SK-N-SH (cell line): ENCODE results near the gene MET. TPM values are rescaled to one million over a fixed set of nuclear protein-coding genes. Genes with fewer than 3 reads are reported as not detected.
"Not testable (repeated sequence)": the region's sequence is repeated elsewhere in the genome, so short reads cannot be mapped to it uniquely, and the experiment has no call there.

Source experiments
- CTCF ChIA-PET: fragments of 300-600, 350-600 bp; formaldehyde crosslinking; extraction: SDS; loops from one replicate; lab custom pipeline; 2021; lab: Yijun Ruan, JAX
- POLR2A ChIA-PET: fragments of 350-600 bp; sonication (Branson Sonifier 250); formaldehyde crosslinking; extraction: SDS; loops from one replicate; lab custom pipeline; 2020; ENCODE audit warnings: antibody characterized with exemption, inconsistent platforms; lab: Yijun Ruan, JAX
- DNase-seq: peaks from one replicate; pipeline ENCODE4 v3.0.0; 2012
- H2AFZ ChIP-seq: fragments of 200-600 bp; sonication (generic); 2 replicates; pipeline ENCODE4 v1.8.1; 2016; ENCODE audit warnings: antibody characterized with exemption, mild to moderate bottlenecking, low read depth
- H3F3A ChIP-seq: fragments of 200-600 bp; sonication (generic); replicated peaks from 2 replicates; pipeline ENCODE3; 2016; ENCODE audit warnings: antibody characterized with exemption, mild to moderate bottlenecking; ENCODE audit not compliant: insufficient read depth
- H3K27ac ChIP-seq, 2 experiments: fragments of 200-500 bp in 1 of 2; fragments of 200-600 bp in 1 of 2; sonication (Bioruptor generic) in 1 of 2; sonication (generic), shearing (Covaris generic) in 1 of 2; 2 replicates each; pipeline versions ENCODE4 v1.5.1 to v1.6.1; 2014 to 2016; ENCODE audit warnings: low read depth in 2 of 2, inconsistent platforms in 1 of 2, low read length in 1 of 2, mild to moderate bottlenecking in 1 of 2, mixed read lengths in 1 of 2
- H3K27me3 ChIP-seq: fragments of 200-600 bp; sonication (generic), shearing (Covaris generic); 2 replicates; pipeline ENCODE4 v1.6.1; 2016; ENCODE audit warnings: mixed run types; ENCODE audit not compliant: insufficient read depth
- H3K36me3 ChIP-seq, 2 experiments: fragments of 200-500 bp in 1 of 2; fragments of 200-600 bp in 1 of 2; sonication (Bioruptor generic) in 1 of 2; sonication (generic) in 1 of 2; replicated peaks in 1 of 2; 2 replicates each; pipeline versions ENCODE3 to v1.5.1; 2014 to 2016; ENCODE audit warnings: low read length in 1 of 2, mild to moderate bottlenecking in 1 of 2; ENCODE audit not compliant: insufficient read depth in 2 of 2, control insufficient read depth in 1 of 2
- H3K4me1 ChIP-seq, 2 experiments: fragments of 200-500 bp in 1 of 2; fragments of 200-600 bp in 1 of 2; sonication (Bioruptor generic) in 1 of 2; sonication (generic), shearing (Covaris generic) in 1 of 2; 2 replicates each; pipeline versions ENCODE4 v1.5.1 to v1.6.1; 2014 to 2016; ENCODE audit warnings: low read depth in 1 of 2, low read length in 1 of 2, mixed run types in 1 of 2; ENCODE audit not compliant: insufficient read depth in 2 of 2, control insufficient read depth in 1 of 2
- H3K4me2 ChIP-seq: fragments of 200-600 bp; sonication (generic), shearing (Covaris generic); 2 replicates; pipeline ENCODE4 v1.6.1; 2017; ENCODE audit warnings: mixed run types
- H3K4me3 ChIP-seq, 2 experiments: fragments of 200-500 bp in 1 of 2; fragments of 200-600 bp in 1 of 2; sonication (Bioruptor generic) in 1 of 2; sonication (generic), shearing (Covaris generic) in 1 of 2; 2 replicates each; pipeline versions ENCODE4 v1.5.1 to v1.8.1; 2014 to 2016; ENCODE audit warnings: low read depth in 2 of 2, inconsistent platforms in 1 of 2, low read length in 1 of 2, mild to moderate bottlenecking in 1 of 2, mixed read lengths in 1 of 2, moderate library complexity in 1 of 2
- H3K79me2 ChIP-seq: fragments of 200-600 bp; sonication (generic); 2 replicates; pipeline ENCODE4 v1.8.1; 2017; ENCODE audit warnings: mild to moderate bottlenecking; ENCODE audit not compliant: insufficient read depth
- H3K9ac ChIP-seq: fragments of 200-600 bp; sonication (generic); 2 replicates; pipeline ENCODE4 v1.6.1; 2017; ENCODE audit warnings: mixed run types
- H3K9me2 ChIP-seq: fragments of 200-600 bp; sonication (generic); 2 replicates; pipeline ENCODE4 v1.6.1; 2017; ENCODE audit warnings: mixed run types
- H3K9me3 ChIP-seq: fragments of 200-600 bp; sonication (generic); 2 replicates; pipeline ENCODE4 v1.6.1; 2017; ENCODE audit warnings: mixed run types, mild to moderate bottlenecking, moderate library complexity
- H4K20me1 ChIP-seq: fragments of 200-600 bp; sonication (generic); 2 replicates; pipeline ENCODE4 v1.6.1; 2017; ENCODE audit warnings: mild to moderate bottlenecking, mixed run types; ENCODE audit not compliant: insufficient read depth
- FOXJ3 ChIP-seq: sonication (generic); formaldehyde crosslinking; IDR thresholded peaks from 2 replicates; pipeline ENCODE4 v1.5.1; 2020; ENCODE audit warnings: mild to moderate bottlenecking, missing genetic modification reagents
- GATA2 ChIP-seq: sonication (generic); formaldehyde crosslinking; IDR thresholded peaks from 2 replicates; pipeline ENCODE4 v1.5.0; 2020; ENCODE audit warnings: mild to moderate bottlenecking, missing genetic modification reagents
- MXI1 ChIP-seq: IDR thresholded peaks from 2 replicates; pipeline ENCODE4 v1.6.1; 2012; ENCODE audit warnings: mild to moderate bottlenecking, low read depth, low read length, improper control_type of control experiment
- RXRA ChIP-seq: IDR thresholded peaks from 2 replicates; pipeline ENCODE4 v1.4.0; 2012; ENCODE audit warnings: low read depth, mild to moderate bottlenecking, borderline replicate concordance
- WGBS: methylation state at CpG from one replicate; pipeline ENCODE4 v1.1.6; 2017; ENCODE audit warnings: low lambda C conversion rate; 5-methylcytosine and 5-hydroxymethylcytosine counted together
- polyA plus RNA-seq, 3 experiments: library from polyadenylated mRNA; depleted of rRNA; stranded (reverse); fragments of >200 nt; gene quantifications; 2 replicates each; pipeline ENCODE4 v1.2.3, GENCODE V29; 2012
- TF ChIP-seq, protein P1 (sequence below): IDR thresholded peaks from 2 replicates; pipeline ENCODE4 v1.4.0; 2012; ENCODE audit warnings: low read depth, borderline replicate concordance
- TF ChIP-seq, protein P2 (sequence below): IDR thresholded peaks from 2 replicates; pipeline ENCODE4 v1.6.1; 2012; ENCODE audit warnings: mild to moderate bottlenecking, low read depth, low read length, moderate library complexity

The MET gene
- polyA plus RNA-seq, 1 of the 3 experiments (the other 2 are of a cell fraction): 38.7 TPM

DNA sequence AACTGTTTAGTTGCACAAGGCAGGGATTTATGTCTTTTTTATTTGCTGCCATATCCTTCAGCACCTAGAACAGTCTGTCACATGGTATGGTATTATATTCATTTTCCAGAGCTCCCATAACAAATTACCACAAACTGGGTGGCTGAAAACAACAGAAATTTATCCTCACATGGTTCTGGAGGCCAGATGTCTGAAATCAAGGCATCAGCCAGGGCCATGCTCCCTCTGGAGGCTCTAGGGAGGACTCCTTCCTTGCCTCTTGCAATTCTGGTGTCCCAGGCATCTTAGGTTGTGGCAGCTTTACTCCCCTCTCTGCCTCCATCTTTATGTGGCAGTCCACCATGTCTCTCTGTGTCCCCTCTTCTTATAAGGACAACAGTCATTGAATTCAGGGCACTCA, 43.1 kb downstream of the MET start (continued):
- TF ChIP-seq, protein P1, sequence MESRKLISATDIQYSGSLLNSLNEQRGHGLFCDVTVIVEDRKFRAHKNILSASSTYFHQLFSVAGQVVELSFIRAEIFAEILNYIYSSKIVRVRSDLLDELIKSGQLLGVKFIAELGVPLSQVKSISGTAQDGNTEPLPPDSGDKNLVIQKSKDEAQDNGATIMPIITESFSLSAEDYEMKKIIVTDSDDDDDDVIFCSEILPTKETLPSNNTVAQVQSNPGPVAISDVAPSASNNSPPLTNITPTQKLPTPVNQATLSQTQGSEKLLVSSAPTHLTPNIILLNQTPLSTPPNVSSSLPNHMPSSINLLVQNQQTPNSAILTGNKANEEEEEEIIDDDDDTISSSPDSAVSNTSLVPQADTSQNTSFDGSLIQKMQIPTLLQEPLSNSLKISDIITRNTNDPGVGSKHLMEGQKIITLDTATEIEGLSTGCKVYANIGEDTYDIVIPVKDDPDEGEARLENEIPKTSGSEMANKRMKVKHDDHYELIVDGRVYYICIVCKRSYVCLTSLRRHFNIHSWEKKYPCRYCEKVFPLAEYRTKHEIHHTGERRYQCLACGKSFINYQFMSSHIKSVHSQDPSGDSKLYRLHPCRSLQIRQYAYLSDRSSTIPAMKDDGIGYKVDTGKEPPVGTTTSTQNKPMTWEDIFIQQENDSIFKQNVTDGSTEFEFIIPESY: no peak
- TF ChIP-seq, protein P2, sequence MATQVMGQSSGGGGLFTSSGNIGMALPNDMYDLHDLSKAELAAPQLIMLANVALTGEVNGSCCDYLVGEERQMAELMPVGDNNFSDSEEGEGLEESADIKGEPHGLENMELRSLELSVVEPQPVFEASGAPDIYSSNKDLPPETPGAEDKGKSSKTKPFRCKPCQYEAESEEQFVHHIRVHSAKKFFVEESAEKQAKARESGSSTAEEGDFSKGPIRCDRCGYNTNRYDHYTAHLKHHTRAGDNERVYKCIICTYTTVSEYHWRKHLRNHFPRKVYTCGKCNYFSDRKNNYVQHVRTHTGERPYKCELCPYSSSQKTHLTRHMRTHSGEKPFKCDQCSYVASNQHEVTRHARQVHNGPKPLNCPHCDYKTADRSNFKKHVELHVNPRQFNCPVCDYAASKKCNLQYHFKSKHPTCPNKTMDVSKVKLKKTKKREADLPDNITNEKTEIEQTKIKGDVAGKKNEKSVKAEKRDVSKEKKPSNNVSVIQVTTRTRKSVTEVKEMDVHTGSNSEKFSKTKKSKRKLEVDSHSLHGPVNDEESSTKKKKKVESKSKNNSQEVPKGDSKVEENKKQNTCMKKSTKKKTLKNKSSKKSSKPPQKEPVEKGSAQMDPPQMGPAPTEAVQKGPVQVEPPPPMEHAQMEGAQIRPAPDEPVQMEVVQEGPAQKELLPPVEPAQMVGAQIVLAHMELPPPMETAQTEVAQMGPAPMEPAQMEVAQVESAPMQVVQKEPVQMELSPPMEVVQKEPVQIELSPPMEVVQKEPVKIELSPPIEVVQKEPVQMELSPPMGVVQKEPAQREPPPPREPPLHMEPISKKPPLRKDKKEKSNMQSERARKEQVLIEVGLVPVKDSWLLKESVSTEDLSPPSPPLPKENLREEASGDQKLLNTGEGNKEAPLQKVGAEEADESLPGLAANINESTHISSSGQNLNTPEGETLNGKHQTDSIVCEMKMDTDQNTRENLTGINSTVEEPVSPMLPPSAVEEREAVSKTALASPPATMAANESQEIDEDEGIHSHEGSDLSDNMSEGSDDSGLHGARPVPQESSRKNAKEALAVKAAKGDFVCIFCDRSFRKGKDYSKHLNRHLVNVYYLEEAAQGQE: no peak
- TF ChIP-seq GATA2 (CRISPR knock-in tag): no peak
- TF ChIP-seq, all 33 proteins: peak for 2

DNA sequence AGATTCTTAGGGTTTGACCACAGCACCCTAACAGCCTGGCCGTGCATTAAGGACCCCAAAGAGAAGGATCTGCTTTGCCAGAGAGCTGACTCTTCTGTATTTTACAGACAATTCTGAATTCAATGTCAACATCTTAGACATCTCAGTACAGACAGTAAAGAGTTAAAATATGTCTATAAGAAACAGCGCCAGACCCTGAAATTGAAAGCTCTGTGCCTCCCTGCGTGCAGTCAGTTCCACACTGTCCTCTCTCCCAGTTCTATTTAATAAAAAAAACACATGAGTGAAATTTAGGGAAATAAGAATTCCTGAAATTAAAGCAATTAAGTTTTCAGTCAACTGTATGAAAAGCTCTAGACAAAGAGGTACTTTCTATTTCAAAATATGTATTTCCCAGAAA, 45.1 kb downstream of the MET start:
- H3K9me2 ChIP-seq: no peaks in the 10 kb centered on the region
- H3K9ac ChIP-seq: no peak overlapping the region; the same call in 1 of the 2 replicates
- POLR2A ChIA-PET: no interaction called here
- no peak overlapping the region; a peak in 1 of 4 replicates for H3K4me3 ChIP-seq
- TF ChIP-seq MXI1 (no peak), RXRA (no peak)
- H2AFZ ChIP-seq: 0 out of 2 replicates have a peak overlapping the region, but pooled peaks have one; percentile 4
- peaks cover 6% of the 10 kb centered on the region; the same call in 1 of the 2 replicates for H3K27me3 ChIP-seq
- H3K4me2 ChIP-seq: peak overlapping the region; percentile 63; the same call in 1 of the 2 replicates
- no peak for DNase-seq
- H3F3A ChIP-seq: peaks cover 42% of the 10 kb centered on the region
- peak overlapping the region; percentile 23 to 65; a peak in 3 of 4 replicates for H3K27ac ChIP-seq
- no peaks in the 10 kb centered on the region for H4K20me1 ChIP-seq
- H3K4me1 ChIP-seq: peaks cover 11 to 12% of the 10 kb centered on the region in 2 experiments; a peak in 3 of 4 replicates
- WGBS: 3% methylated on average over 3 of the region's 3 CpGs
- H3K79me2 ChIP-seq: peaks cover 30% of the 10 kb centered on the region; the same call in 1 of the 2 replicates
- no peaks in the 10 kb centered on the region for H3K9me3 ChIP-seq
- CTCF ChIA-PET: interaction anchor here (0.9 to 1.5 kb wide), 3 partner anchors 9 to 26 kb away, joined by 3 to 5 read pairs (median 3); no protein-coding TSS in a partner anchor
- H3K36me3 ChIP-seq: no peaks in the 10 kb centered on the region

DNA sequence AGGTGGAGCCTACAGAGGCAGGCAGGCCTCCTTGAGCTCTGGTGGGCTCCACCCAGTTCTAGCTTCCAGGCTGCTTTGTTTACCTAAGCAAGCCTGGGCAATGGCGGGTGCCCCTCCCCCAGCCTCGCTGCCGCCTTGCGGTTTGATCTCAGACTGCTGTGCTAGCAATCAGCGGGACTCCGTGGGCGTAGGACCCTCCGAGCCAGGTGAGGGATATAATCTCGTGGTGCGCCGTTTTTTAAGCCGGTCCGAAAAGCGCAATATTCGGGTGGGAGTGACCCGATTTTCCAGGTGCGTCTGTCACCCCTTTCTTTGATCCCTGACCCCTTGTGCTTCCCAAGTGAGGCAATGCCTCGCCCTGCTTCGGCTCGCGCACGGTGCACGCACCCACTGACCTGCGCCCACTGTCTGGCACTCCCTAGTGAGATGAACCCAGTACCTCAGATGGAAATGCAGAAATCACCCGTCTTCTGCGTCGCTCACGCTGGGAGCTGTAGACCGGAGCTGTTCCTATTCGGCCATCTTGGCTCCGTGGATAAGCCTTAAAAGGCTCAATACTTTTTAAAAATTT, 52.0 kb downstream of the MET start:
- WGBS: 21% methylated on average over 24 of the region's 31 CpGs
- H4K20me1 ChIP-seq, DNase-seq, H3K9me3 ChIP-seq, H3F3A ChIP-seq, H3K4me1 ChIP-seq, H3K36me3 ChIP-seq, H3K27me3 ChIP-seq, H3K9me2 ChIP-seq, POLR2A ChIA-PET: not testable (repeated sequence)
- H3K27ac ChIP-seq: peak overlapping the region in 1 of 2 experiments; percentile 32; a peak in 2 of 4 replicates
- peaks cover 16% of the 10 kb centered on the region for H3K79me2 ChIP-seq
- CTCF ChIA-PET: interaction anchor here (0.7 kb wide), 1 partner anchor 87 kb away, joined by 3 read pairs; no protein-coding TSS in a partner anchor
- peak overlapping the region; percentile 20; the same call in 1 of the 2 replicates for H2AFZ ChIP-seq
- 0 out of 2 replicates have a peak, but pooled peaks have one; percentile 41 for TF ChIP-seq FOXJ3 (CRISPR knock-in tag)
- H3K4me3 ChIP-seq: peak overlapping the region; percentile 19 to 53; a peak in 3 of 4 replicates
- H3K9ac ChIP-seq: 0 out of 2 replicates have a peak overlapping the region, but pooled peaks have one; percentile 4
- H3K4me2 ChIP-seq: peak overlapping the region; percentile 32
